ENCODE measurements around the gene ITGA7. TPM values are rescaled to one million over a fixed set of nuclear protein-coding genes. Genes with fewer than 3 reads are reported as not detected.

The ITGA7 gene
- total RNA-seq, 4 donors from 2014 or later = 7.9 to 16.9 (median 9.8) TPM

DNA sequence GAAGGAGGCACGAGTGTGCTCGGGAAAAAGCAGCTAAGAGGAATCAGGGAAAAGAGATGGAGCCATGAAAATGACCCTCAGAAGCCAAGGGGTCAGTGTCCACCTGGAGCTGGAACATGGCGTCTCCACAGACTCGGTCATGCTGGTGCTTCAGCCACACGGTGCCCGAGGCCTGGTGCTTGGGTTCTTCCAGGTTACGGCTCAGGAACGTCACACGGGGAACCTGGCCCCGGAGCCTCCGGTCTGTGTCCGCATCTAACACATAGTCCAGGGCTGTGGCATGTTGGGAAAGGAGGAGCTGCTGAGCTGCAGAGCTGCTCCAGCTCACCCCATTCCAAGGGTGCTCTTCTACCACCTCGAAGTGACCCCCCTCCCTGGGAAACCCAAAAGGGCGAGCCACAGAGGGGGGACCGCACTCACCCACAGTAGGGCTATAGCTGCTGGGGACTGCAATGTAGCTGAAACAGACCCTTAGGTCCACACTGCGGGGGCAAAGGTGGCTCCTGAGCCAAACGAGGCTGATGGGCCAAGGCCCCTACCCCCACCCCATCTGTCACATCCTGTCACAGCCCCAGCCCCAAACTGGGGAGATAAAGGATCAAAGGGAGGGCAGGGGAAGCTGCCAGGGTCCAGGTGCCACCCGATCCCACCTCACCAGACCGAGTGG is 10.8 kb downstream of the ITGA7 start:
- TF ChIP-seq CTCF (IDR thresholded peaks at IDR 0.05) = no peak
- TF ChIP-seq POLR2A (IDR thresholded peaks at IDR 0.05) = no peak
- Histone ChIP-seq H3K9me3 (no peaks in the 10 kb centered on the region), H3K4me1 (no peaks in the 10 kb centered on the region), H3K36me3 (no peaks in the 10 kb centered on the region), H3K27me3 (no peaks in the 10 kb centered on the region), H3K27ac (no peak overlapping the region), H3K4me3 (replicated peaks in 1 of 3) (no peak overlapping the region)
- DNase-seq = no peak
- intact Hi-C loops (cut with DNase I) = no loop called here
- WGBS, 2 donors = 85 to 93% methylated on average over 19 of the region's 19 CpGs

DNA sequence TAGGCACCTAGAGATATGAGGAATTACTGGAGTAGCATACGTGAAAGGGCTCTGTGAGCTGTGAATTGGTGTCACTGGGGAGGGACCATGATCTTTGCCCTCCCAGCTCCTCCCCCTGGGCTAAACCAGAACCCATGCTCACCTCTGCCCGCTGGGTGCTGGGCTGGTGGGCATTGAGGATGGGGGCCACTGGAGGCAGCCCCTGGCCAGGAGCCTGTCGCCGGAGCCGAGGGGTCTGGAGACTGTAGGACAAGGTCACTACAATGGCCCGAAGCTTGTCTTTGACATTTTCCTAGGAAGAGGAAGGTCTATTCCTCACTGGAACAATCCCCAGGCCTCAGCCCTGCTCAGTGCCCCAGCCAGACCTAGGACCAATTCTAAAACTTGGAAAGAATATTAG is 11.6 kb downstream of the ITGA7 start:
- no peak for DNase-seq
- H3K27me3 ChIP-seq = no peaks in the 10 kb centered on the region
- no peaks in the 10 kb centered on the region for H3K9me3 ChIP-seq
- H3K4me3 ChIP-seq (replicated peaks in 1 of 3) = no peak overlapping the region
- H3K27ac ChIP-seq = no peak overlapping the region
- H3K4me1 ChIP-seq = no peaks in the 10 kb centered on the region
- no peaks in the 10 kb centered on the region for H3K36me3 ChIP-seq
- intact Hi-C loops (cut with DNase I) = no loop called here
- 88 to 93% methylated on average over 6 of the region's 6 CpGs for WGBS, 2 donors
- TF ChIP-seq CTCF (IDR thresholded peaks at IDR 0.05) (no peak), POLR2A (IDR thresholded peaks at IDR 0.05) (no peak)

DNA sequence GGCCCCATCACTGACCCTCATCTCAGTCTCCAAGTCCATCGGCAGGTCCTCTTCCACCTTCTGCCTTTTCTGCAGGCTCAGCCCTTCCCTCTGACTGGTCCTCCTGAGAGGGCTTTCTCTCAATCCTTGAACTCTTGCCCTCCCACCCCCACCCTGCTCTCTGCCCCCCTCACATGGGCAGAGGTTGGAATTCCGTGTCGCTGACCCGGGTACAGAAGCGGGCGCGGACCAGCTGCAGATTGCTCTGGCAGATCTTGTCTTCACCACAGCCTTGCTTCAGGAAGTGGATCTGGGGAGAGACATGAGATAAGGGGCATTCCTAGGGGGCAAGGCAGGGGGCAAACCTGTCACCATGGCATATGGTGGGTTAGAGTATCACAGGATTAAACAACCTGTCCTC is 12.4 kb downstream of the ITGA7 start:
- TF ChIP-seq POLR2A (IDR thresholded peaks at IDR 0.05) = no peak
- no peak for TF ChIP-seq CTCF (IDR thresholded peaks at IDR 0.05)
- intact Hi-C loops (cut with DNase I) = no loop called here
- H3K4me1 ChIP-seq = no peaks in the 10 kb centered on the region
- H3K27ac ChIP-seq = no peak overlapping the region
- DNase-seq = no peak
- no peaks in the 10 kb centered on the region for H3K9me3 ChIP-seq
- H3K4me3 ChIP-seq (replicated peaks in 1 of 3) = no peak overlapping the region
- no peaks in the 10 kb centered on the region for H3K36me3 ChIP-seq
- H3K27me3 ChIP-seq = no peaks in the 10 kb centered on the region
- WGBS, 2 donors = 77 to 79% methylated on average over 7 of the region's 7 CpGs

DNA sequence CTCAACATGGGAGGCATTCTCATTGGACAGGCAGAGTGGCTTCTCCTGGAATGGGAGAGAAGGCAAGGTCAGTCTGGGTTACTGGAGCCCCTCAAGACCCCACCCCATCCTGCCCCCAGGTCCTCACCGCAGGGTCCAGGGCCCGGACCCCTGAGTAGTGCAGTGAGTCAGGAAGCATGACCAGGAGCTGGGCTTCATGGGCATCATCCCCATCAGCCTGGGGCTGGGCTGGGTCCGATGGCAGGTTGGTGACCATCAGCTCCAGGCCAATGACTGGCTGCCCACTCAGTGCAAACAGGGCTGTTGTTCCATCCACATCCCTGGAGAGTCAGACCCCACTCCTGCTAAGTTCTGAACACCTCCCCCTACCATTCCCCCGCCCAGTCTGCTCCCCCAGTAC is 13.1 kb downstream of the ITGA7 start:
- intact Hi-C loops (cut with DNase I) = no loop called here
- Histone ChIP-seq H3K9me3 (no peaks in the 10 kb centered on the region), H3K27ac (no peak overlapping the region), H3K27me3 (no peaks in the 10 kb centered on the region), H3K4me3 (replicated peaks in 1 of 3) (no peak overlapping the region), H3K4me1 (no peaks in the 10 kb centered on the region), H3K36me3 (no peaks in the 10 kb centered on the region)
- TF ChIP-seq CTCF (IDR thresholded peaks at IDR 0.05) (no peak), POLR2A (IDR thresholded peaks at IDR 0.05) (no peak)
- WGBS, 2 donors = 93% methylated on average over 2 to 3 of the region's 4 CpGs
- no peak for DNase-seq

DNA sequence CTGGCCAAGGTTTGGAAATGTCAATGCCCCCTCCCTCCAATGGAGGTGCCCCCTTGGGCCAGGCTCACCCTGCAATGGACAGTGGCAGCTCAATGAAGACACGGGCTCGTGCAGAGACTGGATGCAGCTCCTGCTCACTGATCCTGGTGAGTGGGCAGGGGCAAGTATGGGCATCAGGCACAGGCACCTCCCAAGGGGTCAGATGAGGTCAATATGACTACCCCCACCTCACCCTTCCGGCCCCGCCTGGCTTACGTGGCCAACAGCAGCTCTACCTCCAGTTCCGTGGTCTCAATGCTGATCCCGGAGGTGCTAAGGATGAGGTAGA is 13.6 kb downstream of the ITGA7 start:
- no peaks in the 10 kb centered on the region for H3K27me3 ChIP-seq
- intact Hi-C loops (cut with DNase I) = no loop called here
- no peaks in the 10 kb centered on the region for H3K36me3 ChIP-seq
- TF ChIP-seq POLR2A (IDR thresholded peaks at IDR 0.05) (no peak), CTCF (IDR thresholded peaks at IDR 0.05) (no peak)
- H3K4me1 ChIP-seq = no peaks in the 10 kb centered on the region
- 100% methylated on average over 1 to 7 of the region's 7 CpGs for WGBS, 2 donors
- no peak for DNase-seq
- no peaks in the 10 kb centered on the region for H3K9me3 ChIP-seq
- H3K4me3 ChIP-seq (replicated peaks in 1 of 3) = no peak overlapping the region
- no peak overlapping the region for H3K27ac ChIP-seq
